Activated CD8-positive, alpha-beta memory T cell treated with anti-CD3 and anti-CD28 coated beads, Interleukin-2, amount 50 U/mL, for 4 hours (primary cell): ENCODE measurements around the gene TRAP1.

Experiments used
- DNase-seq: peaks from one replicate; pipeline ENCODE4 v3.0.0-alpha.2; 2020

Gene TRAP1

DNA sequence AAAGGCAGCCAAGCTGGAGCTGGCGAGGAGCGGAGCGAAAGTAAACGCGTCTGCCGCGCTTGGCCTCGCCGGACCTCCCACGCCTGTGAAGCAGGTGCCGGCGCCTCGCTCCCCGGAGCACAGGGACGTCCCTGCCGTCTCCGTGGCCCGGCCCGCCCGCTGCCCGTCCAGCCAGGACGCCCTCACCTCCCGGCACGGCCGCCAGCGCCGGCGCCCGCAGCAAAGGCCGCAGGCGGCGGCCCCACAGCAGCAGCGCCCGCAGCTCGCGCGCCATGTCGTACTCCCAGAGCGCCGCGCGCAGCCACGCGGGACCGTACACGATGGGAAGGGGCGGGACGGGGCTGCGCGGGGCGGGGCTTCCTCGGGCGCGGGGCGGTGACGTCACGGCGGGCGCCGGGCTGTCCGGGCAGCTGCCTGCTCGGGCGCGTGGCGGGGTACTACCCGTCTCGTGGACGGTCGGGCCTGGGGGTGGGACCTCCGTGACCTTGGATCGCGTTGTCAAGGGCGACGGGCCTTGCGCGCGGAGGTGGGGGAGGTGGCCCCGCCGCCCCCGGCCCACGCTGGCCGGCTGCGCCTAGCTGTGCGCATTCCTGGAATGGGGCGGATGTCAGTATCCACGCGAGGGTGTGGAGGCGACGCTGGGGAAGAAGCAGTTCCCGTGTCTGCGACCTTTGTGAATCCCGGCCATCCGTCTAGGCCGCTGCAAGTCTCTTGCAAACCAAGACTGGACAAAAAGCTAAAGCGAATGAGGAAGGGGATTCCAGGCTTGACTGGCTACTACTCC lies at the start of gene TRAP1:
TSS of gene TRAP1 (minus strand) at position 290 of the 784 bp plus-strand sequence. CDS start at position 274, 16 bp downstream.
- peak; percentile 93 for DNase-seq

DNA sequence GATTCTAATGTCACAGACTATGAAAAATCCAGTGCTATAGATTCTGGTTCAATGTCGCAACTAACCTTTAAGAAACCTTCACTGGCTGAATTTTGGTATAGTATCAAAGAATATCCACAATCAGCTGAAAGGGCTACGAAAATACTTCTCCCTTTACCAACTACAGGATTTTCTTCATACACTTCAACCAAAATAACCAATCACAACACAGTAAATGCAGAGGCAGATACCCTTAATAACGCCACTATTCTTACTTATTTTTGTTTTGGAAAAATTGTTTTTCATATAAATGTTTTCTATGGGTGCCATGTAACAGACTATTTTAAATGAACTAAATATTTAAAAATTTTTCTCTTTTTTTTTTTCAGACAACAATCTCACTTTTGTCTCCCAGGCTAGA lies 48.9 kb upstream of the TRAP1 start:
- DNase-seq, result no peak

DNA sequence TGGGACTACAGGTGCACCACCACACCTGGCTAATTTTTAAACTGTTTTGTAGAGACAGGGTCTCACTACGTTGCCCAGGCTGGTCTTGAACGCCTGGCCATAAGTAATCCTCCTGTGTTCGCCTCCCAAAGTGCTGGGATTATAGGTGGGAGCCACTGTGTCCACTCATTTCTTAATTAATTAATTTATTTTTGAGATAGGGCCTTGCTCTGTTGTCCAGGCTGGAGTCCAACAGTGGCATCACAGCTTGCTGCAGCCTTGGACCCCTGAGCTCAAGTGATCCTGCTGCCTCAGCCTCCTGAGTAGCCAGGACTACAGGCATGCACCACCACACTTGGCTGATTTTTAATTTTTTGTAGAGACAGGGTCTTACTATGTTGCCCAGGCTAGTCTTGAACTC lies 47.1 kb upstream of the TRAP1 start:
- DNase-seq, result no peak

DNA sequence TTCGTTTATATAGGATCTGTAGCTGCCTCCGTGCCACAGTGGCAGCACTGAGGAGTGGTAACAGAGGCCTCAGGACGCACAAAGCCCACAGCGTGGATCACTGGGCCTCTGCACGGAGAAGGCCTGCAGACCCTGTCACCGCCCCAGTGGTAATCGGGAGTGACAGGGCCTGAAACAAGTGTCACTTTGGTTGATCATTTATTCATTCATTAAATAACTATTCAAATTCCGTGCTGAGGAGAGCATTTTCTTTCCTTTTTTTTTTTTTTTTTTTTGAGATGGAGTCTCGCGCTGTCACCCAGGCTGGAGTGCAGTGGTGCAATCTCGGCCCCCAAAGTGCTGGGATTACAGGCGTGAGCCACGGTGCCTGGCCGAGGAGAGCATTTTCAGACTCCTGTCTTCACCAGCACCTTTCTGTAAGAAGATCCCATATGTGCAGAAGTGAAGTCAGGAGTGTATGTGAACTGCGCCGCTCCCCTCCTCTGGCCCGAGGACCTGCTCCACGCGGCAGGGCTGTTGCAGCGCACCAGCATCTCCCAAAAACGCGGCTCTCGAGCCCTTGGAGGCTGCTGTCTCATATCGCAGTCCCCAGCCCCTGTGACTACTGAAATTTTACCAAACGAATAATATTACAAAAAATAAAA lies 44.9 kb upstream of the TRAP1 start:
- DNase-seq, result no peak

DNA sequence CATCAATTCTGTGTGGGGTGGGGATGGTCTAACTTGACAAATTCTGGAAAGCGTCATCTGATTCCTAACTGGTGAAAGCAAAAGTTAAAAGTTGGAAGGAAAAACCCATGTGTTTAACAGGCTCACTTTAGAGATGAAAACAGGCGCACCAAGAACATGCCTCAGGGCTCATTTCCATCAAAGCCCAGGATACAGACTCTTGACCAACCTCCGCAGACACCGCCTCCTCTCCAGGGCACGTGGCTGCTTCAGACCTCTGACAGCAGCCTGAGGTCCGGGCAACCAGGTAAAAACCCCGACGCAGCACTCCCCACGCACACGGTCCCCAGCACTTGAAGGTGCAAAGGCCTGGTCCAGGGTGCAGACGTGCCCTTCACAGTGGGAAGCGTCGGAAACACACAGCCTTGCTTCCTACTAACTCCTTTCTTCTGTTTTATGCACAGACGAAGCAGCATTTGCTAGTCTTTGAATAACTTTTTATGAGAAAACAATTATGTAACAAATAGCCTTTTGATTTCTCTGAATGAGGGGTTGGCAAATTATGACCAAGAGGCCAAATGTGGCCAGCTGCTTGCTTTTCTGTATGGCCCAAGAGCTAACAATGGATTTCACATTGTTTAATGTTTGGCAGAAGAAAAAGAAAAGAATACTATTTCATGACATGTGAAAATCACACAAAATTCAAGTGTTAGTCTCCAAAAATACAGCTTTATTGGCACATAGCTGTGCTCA lies 44.2 kb upstream of the TRAP1 start:
- DNase-seq, result no peak

DNA sequence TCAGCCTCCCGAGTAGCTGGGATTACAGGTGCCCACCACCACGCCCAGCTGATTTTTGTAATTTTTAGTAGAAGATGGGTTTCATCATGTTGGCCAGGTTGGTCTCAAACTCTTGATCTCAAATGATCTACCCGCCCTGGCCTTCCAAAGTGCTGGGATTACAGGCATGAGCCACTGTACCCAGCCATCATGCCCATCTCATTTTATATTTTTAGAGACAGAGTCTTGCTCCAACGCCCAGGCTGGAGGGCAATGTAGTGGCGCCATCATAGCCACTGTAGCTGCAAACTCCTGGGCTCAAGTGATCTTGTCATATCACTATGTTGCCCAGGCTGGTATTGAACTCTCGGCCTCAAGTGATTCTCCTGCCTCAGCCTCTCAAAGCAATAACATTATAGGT lies 43.2 kb upstream of the TRAP1 start:
- DNase-seq, result no peak

DNA sequence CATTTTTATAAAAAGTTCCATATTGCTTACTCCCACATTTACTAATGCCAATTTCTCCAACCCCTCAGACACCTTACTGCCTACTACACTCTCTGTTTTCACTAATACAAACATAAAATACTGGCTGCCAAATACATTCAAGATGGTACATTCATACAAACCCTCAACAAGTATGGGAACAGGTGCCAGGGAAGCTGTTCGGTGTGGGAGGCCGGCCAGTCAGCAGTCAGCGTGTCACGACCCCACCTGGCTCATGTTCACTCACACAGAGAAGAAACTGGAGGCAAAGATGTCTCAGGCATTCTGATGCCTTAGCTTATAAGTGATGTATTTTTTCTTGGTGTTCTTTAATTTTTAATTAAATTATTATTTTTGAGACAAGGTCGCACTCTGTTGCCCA lies 42.4 kb upstream of the TRAP1 start:
- DNase-seq, result no peak

DNA sequence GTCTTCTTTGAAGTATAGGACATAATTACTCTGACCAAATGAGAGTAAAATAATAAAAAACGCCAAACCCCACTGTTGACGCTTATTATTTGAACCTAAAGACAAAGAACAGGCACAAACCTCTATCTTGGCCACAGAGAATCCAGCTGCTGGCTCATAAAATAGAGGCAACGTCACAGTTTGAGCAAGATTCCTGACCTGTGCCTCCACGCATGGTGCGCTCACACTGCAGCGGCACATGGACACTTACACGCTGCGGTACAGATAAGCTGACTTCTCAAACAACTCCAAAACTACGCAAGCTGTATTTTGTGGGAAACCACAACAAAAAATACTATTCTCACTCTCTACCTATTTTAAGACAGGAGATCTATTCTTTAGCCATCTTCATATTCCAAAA lies 38.8 kb upstream of the TRAP1 start:
- no peak for DNase-seq

DNA sequence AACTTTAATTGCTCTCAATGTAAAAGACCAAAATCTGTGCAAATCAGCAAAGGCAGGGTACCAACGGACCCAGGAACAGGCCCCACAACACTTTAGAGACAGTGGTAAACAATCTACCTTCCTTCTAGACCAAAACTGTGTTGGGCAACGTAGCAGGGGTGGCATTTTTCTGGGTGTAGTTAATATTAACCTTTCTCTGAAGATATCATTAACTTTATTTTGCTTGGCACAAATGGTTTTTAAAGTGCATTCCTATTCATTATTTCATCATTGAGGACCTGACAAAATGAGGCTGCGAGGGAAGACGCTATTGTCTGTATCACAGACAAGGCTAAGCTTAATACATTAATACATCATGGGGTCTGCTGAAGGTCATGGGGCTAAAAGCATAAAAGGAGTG lies 37.9 kb upstream of the TRAP1 start:
- no peak for DNase-seq

DNA sequence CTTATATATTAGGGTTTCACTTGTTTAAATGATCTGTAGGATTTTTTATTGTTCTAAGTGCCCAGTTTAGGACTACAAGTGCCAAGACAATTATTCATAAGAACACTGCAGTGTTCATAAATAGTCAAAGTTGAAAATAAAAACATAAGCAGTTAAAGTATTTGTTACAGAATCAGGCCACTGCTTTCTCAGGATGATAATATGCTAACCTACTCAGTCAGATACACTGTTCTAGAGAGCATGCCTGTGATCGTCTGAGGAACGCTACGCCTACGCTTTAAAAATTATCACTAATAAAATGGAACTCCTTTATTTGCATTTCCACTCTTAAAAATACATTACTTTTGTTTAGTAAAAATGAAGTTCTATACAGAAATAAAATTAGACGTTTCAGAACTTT lies 37.4 kb upstream of the TRAP1 start:
- no peak for DNase-seq

DNA sequence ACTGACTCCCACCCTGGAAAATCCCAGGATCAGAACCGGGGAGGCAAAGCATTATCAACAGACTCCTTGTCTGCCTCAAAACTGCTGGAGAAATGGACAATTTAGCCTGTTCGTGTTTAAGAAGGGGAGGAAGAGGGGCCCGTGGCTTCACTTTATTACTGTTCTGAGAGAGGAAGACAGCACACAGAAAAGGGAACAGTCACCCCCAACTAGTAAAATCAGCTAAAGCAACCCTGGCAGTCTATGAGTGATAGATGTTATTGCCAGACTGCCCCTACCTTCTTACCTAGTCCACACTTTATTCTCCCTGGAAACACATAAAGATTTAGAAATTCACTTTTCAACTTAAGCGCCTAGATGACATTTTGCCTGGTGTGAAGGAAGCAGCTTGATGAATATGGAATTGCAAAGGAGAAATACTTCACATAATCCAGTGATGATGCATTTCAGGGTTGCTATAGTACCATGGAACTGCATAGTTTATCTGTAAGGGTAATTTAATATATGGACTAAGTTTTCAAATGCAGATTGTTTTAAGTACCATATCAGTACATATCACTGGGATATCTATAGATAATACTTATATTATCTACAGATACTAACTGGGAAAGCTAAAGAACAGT lies 36.9 kb upstream of the TRAP1 start:
- no peak for DNase-seq

DNA sequence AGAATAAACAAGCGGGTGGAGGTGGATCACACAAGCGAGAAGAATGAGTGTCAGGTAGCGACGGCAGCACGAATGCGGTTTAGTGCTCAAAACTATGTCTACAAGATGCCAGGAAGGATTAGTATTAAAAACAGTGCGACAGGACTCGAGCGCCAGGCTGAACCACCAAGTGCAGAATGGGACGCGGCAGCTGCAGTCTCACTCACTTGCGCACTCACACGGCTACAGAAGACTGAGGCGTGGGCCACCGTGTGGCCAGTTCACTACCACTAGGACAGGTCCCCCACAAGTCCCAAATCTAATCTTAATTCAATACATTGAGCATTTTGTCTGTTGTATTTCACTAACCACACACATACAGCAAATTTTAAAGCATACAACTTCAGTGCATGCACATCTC lies 35.7 kb upstream of the TRAP1 start:
- DNase-seq, result no peak

DNA sequence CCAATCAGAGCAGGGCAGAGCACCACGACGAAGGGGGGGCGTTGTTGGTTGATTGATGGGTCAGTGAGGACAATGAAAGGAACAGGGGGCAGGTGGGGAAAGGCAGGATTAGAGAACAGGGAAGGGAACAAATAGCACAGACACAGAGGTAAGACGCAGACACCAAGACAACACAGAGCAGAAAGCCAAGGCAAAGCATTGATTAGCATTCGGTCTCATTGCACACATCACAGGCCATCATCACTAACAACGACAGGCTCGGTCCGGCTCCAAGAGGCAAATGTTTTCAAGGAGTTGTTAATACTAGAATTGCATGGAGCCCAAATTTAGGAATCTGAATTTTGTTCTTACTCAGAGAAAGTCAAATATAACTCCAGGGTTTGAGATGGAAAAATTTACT lies 34.6 kb upstream of the TRAP1 start:
- DNase-seq, result no peak

DNA sequence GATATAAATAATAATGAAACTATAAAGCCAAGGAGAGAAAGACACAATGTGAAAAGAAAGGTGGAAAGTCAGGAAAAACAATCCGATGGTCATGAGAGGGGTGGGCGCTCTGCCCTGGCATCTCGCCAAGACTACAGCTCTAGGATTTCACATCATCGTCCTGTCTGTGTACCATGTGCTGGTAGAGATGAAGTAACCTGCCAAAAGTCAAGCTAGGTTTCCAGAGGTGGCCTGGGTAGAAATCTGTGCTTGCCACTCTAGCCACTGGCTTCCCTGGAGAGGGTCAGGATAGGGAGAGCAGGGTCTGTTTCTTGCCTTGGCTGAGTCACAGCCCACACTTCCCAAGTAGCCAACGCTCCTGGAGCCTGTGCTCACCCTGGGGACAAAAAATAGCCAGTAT lies 31.0 kb upstream of the TRAP1 start:
- no peak for DNase-seq

DNA sequence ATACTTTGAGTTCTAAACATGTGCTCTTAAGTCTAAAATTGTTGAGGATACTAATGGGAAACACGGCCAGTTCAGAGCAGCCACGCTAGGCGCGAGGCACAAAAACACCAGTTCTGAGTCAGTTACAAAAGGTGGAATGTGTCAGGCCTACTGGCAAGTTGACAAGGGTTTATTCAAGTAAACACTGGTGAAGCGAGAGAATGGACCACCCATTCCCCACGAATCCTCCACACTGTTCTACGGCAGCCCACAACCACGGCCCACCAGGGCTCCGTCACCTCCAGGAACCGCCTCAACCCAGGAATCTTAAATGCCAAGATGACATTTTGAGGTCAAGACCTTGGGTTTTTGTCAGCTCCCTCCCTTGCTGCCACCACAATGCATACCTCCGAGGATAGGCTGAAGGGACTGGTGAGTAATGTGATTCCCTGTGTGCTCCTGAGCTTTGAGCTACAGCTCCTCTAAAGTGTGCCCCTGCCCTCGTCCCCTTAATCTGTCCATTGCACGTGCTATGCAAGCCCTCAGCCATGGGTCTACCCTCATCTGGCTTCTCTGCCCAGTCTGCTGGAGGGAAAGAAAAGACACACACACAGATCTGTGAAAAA lies 28.5 kb upstream of the TRAP1 start:
- no peak for DNase-seq

DNA sequence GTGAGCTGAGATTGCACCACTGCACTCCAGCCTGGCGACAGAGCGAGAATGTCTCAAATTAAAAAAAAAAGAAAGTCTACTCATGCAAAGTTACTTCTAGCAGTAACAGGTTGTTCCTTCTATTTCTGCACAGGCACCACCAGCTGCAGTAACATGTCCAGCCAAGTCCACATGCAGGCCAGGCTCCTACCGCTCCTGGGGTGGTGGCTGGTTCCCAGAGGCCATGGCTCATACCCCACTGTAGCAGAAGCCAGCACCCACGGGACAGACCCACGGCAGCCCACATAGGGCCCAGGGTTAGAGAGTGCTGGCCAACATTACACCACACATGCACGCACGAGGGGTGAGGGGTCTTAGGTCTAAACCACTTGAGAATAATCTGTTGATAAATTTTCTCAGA lies 26.7 kb upstream of the TRAP1 start:
- DNase-seq, result no peak

DNA sequence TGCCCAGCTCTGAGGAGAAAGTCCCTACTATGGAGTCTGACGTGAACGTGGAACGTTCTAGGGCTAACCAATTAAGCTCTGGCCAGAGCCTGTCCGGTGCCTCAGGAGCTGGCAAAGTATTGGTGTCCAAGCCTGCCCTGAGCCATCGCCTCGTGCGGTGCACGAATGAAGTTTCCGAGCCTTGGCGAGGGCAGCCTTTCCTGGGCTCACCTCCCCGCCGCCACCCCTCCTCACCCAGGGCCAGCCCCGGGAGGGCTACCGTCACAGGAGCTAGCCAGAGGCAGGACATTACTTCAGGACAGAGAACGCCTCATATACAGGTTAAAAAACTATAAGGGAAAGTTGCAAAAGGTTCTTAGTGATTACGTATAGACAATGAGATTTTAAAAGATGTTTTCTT lies 23.6 kb upstream of the TRAP1 start:
- DNase-seq, result no peak

DNA sequence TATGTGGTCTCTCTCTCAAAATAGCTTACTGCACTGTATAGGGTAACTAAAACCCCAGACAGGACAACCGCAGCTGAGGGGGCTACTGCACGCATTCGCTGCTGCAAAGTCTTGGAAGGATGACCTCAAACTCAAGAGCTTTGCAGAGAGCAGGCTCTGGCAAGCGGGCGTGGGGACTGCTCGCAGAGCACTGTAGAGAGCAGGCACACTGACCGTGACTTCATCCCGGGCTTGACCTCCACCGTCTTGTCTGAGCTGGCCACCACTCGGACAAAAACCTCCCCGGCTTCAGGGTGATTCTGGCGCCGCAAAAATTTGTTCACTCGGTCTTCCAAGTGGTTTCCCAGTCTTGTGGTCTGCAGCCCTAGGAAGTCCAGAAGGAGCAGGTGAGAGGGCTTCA lies 22.9 kb upstream of the TRAP1 start:
- DNase-seq, result no peak

DNA sequence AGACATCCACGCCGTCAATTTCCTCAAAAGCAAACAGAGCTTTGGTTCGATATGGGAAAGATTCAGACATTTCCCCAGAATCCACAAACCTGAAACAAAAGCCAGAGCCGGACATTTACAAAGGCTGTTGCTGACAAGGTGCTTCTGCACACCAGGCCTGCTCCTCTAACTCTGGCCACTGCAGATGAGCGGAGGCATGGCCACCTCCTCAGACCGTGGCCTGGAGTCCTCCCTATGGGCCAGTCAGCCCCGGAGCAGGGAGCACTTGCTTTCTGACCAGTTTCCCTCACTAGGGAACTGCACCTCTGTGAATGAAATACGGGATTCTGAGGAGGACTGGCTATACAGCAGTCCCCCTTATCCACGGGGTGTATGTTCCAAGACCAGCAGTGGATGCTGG lies 22.3 kb upstream of the TRAP1 start:
- DNase-seq, result no peak

DNA sequence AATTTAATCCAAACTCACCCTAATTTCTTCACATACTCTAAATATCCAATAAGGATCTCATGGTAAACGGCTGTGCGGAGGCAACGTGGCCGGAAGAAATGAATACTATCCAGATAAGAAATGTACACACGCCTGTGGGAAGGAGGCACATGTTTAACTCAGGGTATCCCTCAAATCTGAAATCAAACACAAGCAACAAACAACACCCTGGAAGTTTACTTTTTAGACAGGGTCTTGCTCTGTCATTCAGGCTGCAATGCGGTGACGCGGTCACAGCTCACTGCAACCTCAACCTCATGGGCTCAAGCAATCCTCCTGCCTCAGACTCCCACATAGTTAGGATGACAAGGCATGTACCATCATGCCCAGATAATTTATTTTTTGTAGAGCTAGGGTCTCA lies 21.2 kb upstream of the TRAP1 start:
- DNase-seq, result no peak

DNA sequence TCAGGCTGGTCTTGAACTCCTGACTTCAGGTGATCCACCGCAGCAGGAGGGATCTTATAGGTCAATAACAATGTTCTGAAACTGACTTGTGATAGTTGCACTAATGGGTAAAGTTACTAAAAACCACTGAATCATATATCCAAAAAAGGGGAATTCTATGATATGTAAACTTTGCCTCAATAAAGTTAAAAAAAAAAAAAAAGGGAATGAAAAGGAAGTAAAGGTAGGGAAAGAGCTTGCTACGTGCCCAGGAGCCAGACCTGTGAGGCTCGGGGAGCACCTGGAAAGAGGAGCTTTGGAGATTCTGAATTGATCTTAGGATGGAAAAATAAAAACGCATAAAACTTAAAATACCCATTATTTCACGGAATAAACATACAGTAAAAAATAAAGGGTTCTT lies 20.8 kb upstream of the TRAP1 start:
- no peak for DNase-seq

DNA sequence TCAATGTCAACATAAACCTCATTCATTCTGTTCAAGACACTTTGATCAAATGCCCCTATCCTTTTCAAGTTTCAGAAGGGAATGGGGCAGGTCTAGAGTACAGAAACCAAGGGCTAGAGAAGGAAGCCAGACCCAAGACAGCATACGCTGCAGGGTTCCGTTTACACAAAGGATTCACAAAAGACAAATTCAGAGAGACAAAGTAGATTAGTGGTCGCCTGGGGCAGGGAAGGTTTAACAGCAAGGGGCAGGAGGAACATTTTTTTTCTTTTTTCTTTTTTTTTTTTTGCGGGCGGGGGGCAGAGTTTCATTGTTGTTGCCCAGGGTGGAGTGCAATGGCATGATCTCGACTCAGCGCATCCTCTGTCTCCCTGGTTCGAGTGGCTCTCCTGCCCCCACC lies 19.9 kb upstream of the TRAP1 start:
- no peak for DNase-seq

DNA sequence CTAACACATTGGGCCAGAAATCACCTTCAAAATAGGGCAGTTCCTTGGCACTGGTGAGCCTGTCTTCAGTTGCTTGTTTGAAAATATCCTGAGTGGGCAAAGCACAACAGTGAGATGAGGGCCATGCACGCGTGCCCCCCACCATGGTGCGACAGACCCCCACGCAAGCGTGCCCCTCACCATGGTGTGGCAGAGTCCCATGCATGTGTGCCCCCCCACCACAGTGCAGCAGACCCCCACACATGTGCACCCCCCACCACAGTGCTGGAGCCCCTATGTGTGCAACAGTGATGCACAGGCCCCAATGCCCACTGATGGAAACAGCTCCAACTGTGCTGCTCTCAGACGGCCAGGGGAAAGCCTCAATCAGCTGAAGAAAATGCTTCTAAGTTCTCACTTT lies 18.8 kb upstream of the TRAP1 start:
- no peak for DNase-seq
